Measurements from ENCODE around the gene ITGAD. TPM values are rescaled to one million over a fixed set of nuclear protein-coding genes. Genes with fewer than 3 reads are reported as not detected.

The ITGAD gene
- total and polyA plus RNA-seq, 2 donors from 2014 or later = 0.13 TPM; not detected in 1

- no peaks in the 10 kb centered on the region for H3K27me3 ChIP-seq (ENCODE audit: control insufficient read depth, insufficient read depth, low read length)
- H3K4me3 ChIP-seq (ENCODE audit: low read length in 3 of 3) = peak within 1 kb of the TSS; percentile 68 to 97 (median 83)
- H3K27ac ChIP-seq (ENCODE audit: low read depth in 2 of 2, low read length in 2 of 2) = peak within 1 kb of the TSS; percentile 100
- FAIRE-seq (no peak), DNase-seq (peak; percentile 98 to 99 (median 99))
- H3K9ac ChIP-seq (ENCODE audit: low read length in 3 of 3) = peak within 1 kb of the TSS; percentile 49 to 91 (median 83)
- intact Hi-C loops (cut with DNase I) = no loop called here
- TF ChIP-seq CTCF (IDR thresholded peaks at IDR 0.05; ENCODE audit: borderline replicate concordance, extremely low read depth, insufficient read depth) = peak; percentile 53
- peaks cover 3 to 31% (median 13%) of the 10 kb centered on the region in 3 donors for H3K4me1 ChIP-seq (ENCODE audit: control insufficient read depth in 2 of 3, insufficient read depth in 2 of 3, low read depth in 1 of 3, low read length in 3 of 3)
- H3K36me3 ChIP-seq (ENCODE audit: control insufficient read depth in 2 of 3, insufficient read depth in 3 of 3, low read length in 3 of 3) = peaks cover 0 to 4% (median 0%) of the 10 kb centered on the region in 3 donors
- H3K9me3 ChIP-seq (ENCODE audit: control insufficient read depth in 2 of 3, insufficient read depth in 1 of 3, low read length in 3 of 3) = no peaks in the 10 kb centered on the region
These were observed 65.9 kb downstream of the ITGAD start, which contains the start of gene ARMC5 for GRCh38 chr16:31458844-31459686. ARMC5 (plus strand) TSS chr16:31459501; CDS start chr16:31459525, 24 bp downstream.

DNA sequence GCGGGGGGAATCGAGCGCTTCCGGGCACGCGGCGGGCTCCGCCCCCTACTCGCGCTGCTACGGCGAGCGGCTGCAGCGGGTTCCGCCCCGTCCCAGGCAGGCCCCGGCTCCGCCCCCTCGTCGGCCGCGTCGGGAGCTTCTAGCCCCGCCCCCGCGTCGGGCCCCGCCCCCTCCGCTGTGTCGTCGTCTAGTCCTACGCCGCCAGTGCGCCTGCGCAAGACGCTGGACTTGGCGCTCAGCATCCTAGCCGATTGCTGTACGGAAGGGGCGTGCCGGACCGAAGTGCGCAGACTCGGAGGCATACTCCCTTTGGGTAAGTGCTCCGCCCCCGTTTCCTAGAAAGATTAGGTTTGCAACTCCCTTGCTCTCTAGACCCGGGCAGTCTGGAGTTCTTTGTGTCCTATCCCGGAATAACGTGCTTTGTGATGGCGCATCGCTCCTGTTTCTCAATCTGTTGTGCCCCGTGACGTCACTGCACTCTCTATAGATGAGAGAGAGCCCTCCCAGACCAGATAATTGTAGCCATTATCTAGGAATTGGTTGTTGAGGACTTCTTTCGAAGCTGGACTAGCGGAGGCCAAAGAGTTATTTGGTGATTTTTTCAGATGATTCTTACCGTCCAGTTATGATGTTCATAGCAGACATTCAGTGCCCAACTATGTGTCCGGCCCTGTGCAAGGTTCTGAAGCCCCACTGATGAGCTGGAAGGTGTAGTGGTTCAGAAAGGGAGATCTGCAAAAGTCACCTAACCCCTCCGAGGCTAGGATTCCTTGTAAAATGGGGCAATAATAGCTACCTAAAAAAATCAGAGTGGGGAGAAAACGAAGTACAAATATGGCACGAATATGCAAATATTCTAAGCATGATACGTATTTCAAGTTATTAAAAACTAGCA lies 66.8 kb downstream of the ITGAD start:
- H3K36me3 ChIP-seq (ENCODE audit: control insufficient read depth in 2 of 3, insufficient read depth in 3 of 3, low read length in 3 of 3) = peaks cover 0 to 4% (median 4%) of the 10 kb centered on the region in 3 donors
- H3K4me3 ChIP-seq (ENCODE audit: low read length in 3 of 3) = peak overlapping the region; percentile 68 to 97 (median 83)
- no peak for TF ChIP-seq CTCF (IDR thresholded peaks at IDR 0.05; ENCODE audit: borderline replicate concordance, extremely low read depth, insufficient read depth)
- no peaks in the 10 kb centered on the region for H3K27me3 ChIP-seq (ENCODE audit: control insufficient read depth, insufficient read depth, low read length)
- intact Hi-C loops (cut with DNase I) = no loop called here
- H3K27ac ChIP-seq (ENCODE audit: low read depth in 2 of 2, low read length in 2 of 2) = peak overlapping the region; percentile 100
- H3K4me1 ChIP-seq (ENCODE audit: control insufficient read depth in 2 of 3, insufficient read depth in 2 of 3, low read depth in 1 of 3, low read length in 3 of 3) = peaks cover 3 to 31% (median 13%) of the 10 kb centered on the region in 3 donors
- DNase-seq = peak; percentile 100
- no peaks in the 10 kb centered on the region for H3K9me3 ChIP-seq (ENCODE audit: control insufficient read depth in 2 of 3, insufficient read depth in 1 of 3, low read length in 3 of 3)
- no peak for FAIRE-seq
- peak overlapping the region; percentile 49 to 91 (median 83) for H3K9ac ChIP-seq (ENCODE audit: low read length in 3 of 3)

GRCh38 chr16:31460582-31461002 lies 67.5 kb downstream of the ITGAD start:
- intact Hi-C loops (cut with DNase I) = no loop called here
- Histone ChIP-seq H3K36me3 (ENCODE audit: control insufficient read depth in 2 of 3, insufficient read depth in 3 of 3, low read length in 3 of 3) (peaks cover 0 to 6% (median 2%) of the 10 kb centered on the region in 3 donors), H3K4me3 (ENCODE audit: low read length in 3 of 3) (peak overlapping the region; percentile 51 to 82 (median 68)), H3K9ac (ENCODE audit: low read length in 3 of 3) (peak overlapping the region in 1 of 3 donors; percentile 83), H3K9me3 (ENCODE audit: control insufficient read depth in 2 of 3, insufficient read depth in 1 of 3, low read length in 3 of 3) (no peaks in the 10 kb centered on the region), H3K4me1 (ENCODE audit: control insufficient read depth in 2 of 3, insufficient read depth in 2 of 3, low read depth in 1 of 3, low read length in 3 of 3) (peaks cover 3 to 27% (median 13%) of the 10 kb centered on the region in 3 donors), H3K27ac (ENCODE audit: low read depth in 2 of 2, low read length in 2 of 2) (peak overlapping the region; percentile 43 to 63), H3K27me3 (ENCODE audit: control insufficient read depth, insufficient read depth, low read length) (no peaks in the 10 kb centered on the region)
- DNase-seq (peak in 3 of 5 donors; percentile 62 to 78 (median 68)), FAIRE-seq (no peak)
- peak; percentile 57 for TF ChIP-seq CTCF (IDR thresholded peaks at IDR 0.05; ENCODE audit: borderline replicate concordance, extremely low read depth, insufficient read depth)

Data from kidney (tissue), 14 donors.